ENCODE data around the gene PHLPP2.

- TF ChIP-seq POU6F1 (CRISPR knock-in tag; IDR thresholded peaks at IDR 0.05; ENCODE audit: borderline replicate concordance, low read depth) (no peak), PATZ1 (CRISPR knock-in tag; IDR thresholded peaks at IDR 0.05; ENCODE audit: borderline replicate concordance) (no peak), RARB (CRISPR knock-in tag; IDR thresholded peaks at IDR 0.05) (no peak), BACH2 (CRISPR knock-in tag; IDR thresholded peaks at IDR 0.05; ENCODE audit: borderline replicate concordance) (no peak), CREB5 (CRISPR knock-in tag; IDR thresholded peaks at IDR 0.05; ENCODE audit: low read depth) (no peak), TOX (CRISPR knock-in tag; IDR thresholded peaks at IDR 0.05; ENCODE audit: borderline replicate concordance) (no peak), GLIS3 (CRISPR knock-in tag; IDR thresholded peaks at IDR 0.05) (no peak), OSR1 (CRISPR knock-in tag; IDR thresholded peaks at IDR 0.05) (no peak), CSRNP3 (CRISPR knock-in tag; IDR thresholded peaks at IDR 0.05) (no peak), ARNTL (CRISPR knock-in tag; IDR thresholded peaks at IDR 0.05; ENCODE audit: borderline replicate concordance, low read depth) (no peak), ESRRG (CRISPR knock-in tag; IDR thresholded peaks at IDR 0.05) (no peak), TCF4 (CRISPR knock-in tag; IDR thresholded peaks at IDR 0.05; ENCODE audit: borderline replicate concordance) (no peak), PPARA (CRISPR knock-in tag; IDR thresholded peaks at IDR 0.05; ENCODE audit: borderline replicate concordance) (no peak)
Observed at GRCh38 chr16:71689901-71690300, 34.6 kb downstream of the PHLPP2 start.
